ENCODE data around the gene STAC2.

STAC2 gene

GRCh38 chr17:39231591-39232551, 6.1 kb upstream of the STAC2 start:
- Histone ChIP-seq H3K4me2 (ENCODE audit: low read length) (peak overlapping the region; percentile 67), H3F3A (ENCODE audit: control insufficient read depth, insufficient read depth) (no peaks in the 10 kb centered on the region), H3K4me3 (ENCODE audit: low read length) (peak overlapping the region; percentile 51), H4K20me1 (ENCODE audit: control insufficient read depth, insufficient read depth, low read depth, low read length) (no peaks in the 10 kb centered on the region), H3K9me3 (ENCODE audit: control insufficient read depth, insufficient read depth, low read length) (no peaks in the 10 kb centered on the region), H3K4me1 (ENCODE audit: control insufficient read depth, low read length) (peaks cover 28% of the 10 kb centered on the region), H3K27me3 (ENCODE audit: control insufficient read depth, low read length) (no peaks in the 10 kb centered on the region; the same call in 1 of the 2 replicates), H3K27ac (ENCODE audit: low read depth, low read length) (no peak overlapping the region), H3K79me2 (ENCODE audit: control insufficient read depth, low read length) (no peaks in the 10 kb centered on the region), H3K36me3 (ENCODE audit: control insufficient read depth, low read length) (no peaks in the 10 kb centered on the region), H3K9me2 (replicated peaks; ENCODE audit: control insufficient read depth, low read length) (no peaks in the 10 kb centered on the region)
- no peak for TF ChIP-seq EZH2phosphoT487 (IDR thresholded peaks at IDR 0.05; ENCODE audit: borderline replicate concordance, low read length)
- TF ChIP-seq, protein P1, sequence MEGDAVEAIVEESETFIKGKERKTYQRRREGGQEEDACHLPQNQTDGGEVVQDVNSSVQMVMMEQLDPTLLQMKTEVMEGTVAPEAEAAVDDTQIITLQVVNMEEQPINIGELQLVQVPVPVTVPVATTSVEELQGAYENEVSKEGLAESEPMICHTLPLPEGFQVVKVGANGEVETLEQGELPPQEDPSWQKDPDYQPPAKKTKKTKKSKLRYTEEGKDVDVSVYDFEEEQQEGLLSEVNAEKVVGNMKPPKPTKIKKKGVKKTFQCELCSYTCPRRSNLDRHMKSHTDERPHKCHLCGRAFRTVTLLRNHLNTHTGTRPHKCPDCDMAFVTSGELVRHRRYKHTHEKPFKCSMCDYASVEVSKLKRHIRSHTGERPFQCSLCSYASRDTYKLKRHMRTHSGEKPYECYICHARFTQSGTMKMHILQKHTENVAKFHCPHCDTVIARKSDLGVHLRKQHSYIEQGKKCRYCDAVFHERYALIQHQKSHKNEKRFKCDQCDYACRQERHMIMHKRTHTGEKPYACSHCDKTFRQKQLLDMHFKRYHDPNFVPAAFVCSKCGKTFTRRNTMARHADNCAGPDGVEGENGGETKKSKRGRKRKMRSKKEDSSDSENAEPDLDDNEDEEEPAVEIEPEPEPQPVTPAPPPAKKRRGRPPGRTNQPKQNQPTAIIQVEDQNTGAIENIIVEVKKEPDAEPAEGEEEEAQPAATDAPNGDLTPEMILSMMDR (IDR thresholded peaks at IDR 0.05; ENCODE audit: low read depth, low read length, poor library complexity, severe bottlenecking), result peak; percentile 98

DNA sequence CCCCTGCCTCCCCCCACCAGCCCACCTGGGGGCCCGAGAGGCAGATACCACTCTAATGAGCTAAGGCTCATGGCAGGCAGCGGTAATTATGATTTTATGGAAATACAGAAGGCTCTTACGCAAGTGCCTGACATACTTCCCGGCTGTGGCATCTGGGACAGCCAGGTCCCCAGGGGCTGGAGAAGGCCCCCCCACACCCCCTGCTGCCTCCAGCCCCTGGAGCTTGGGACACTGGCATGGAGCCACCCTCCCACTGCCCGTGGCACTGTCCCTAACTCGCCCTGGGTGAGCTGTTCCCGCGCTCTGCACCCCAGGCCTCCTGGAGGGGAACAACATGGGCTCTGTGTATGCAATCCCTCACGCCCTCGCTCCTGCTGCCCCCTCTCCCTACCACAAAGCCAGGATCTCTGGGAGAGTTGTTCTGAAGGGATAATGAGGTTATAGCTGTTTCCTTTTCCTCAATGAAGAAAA, 5.4 kb upstream of the STAC2 start:
- no peak overlapping the region for H3K27ac ChIP-seq (ENCODE audit: low read depth, low read length)
- no peak overlapping the region for H3K4me3 ChIP-seq (ENCODE audit: low read length)
- no peaks in the 10 kb centered on the region for H3F3A ChIP-seq (ENCODE audit: control insufficient read depth, insufficient read depth)
- TF ChIP-seq, protein P1 (IDR thresholded peaks at IDR 0.05; ENCODE audit: low read depth, low read length, poor library complexity, severe bottlenecking), result no peak
- no peak for TF ChIP-seq EZH2phosphoT487 (IDR thresholded peaks at IDR 0.05; ENCODE audit: borderline replicate concordance, low read length)
- H3K36me3 ChIP-seq (ENCODE audit: control insufficient read depth, low read length), result no peaks in the 10 kb centered on the region
- no peaks in the 10 kb centered on the region for H4K20me1 ChIP-seq (ENCODE audit: control insufficient read depth, insufficient read depth, low read depth, low read length)
- no peaks in the 10 kb centered on the region for H3K79me2 ChIP-seq (ENCODE audit: control insufficient read depth, low read length)
- peaks cover 28% of the 10 kb centered on the region for H3K4me1 ChIP-seq (ENCODE audit: control insufficient read depth, low read length)
- peaks cover 2% of the 10 kb centered on the region for H3K27me3 ChIP-seq (ENCODE audit: control insufficient read depth, low read length)
- H3K4me2 ChIP-seq (ENCODE audit: low read length), result 0 out of 2 replicates have a peak overlapping the region, but pooled peaks have one; percentile 67
- H3K9me2 ChIP-seq (replicated peaks; ENCODE audit: control insufficient read depth, low read length), result no peaks in the 10 kb centered on the region
- no peaks in the 10 kb centered on the region for H3K9me3 ChIP-seq (ENCODE audit: control insufficient read depth, insufficient read depth, low read length)

DNA sequence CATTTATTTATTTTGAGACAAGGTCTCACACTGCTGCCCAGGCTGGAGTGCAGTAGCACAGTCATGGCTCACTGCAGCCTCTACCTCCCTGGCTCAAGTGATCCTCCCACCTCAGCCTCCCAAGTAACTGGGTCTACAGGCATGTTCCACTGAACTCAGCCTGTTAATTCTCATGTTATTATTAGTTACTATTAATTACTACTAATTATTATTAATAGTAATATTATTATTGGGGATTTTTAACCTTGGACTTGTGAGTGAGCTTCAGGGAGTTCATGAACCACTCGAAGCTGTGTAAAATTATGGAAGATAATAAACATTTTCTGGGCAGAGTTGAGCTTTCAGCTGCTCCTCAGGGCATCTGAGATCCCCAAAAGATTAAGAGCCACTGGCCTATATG, 4.6 kb upstream of the STAC2 start:
- peaks cover 22% of the 10 kb centered on the region for H3K4me1 ChIP-seq (ENCODE audit: control insufficient read depth, low read length)
- no peaks in the 10 kb centered on the region for H3K9me2 ChIP-seq (replicated peaks; ENCODE audit: control insufficient read depth, low read length)
- H3K4me3 ChIP-seq (ENCODE audit: low read length), result no peak overlapping the region
- H3K79me2 ChIP-seq (ENCODE audit: control insufficient read depth, low read length), result no peaks in the 10 kb centered on the region
- H3K9me3 ChIP-seq (ENCODE audit: control insufficient read depth, insufficient read depth, low read length), result no peaks in the 10 kb centered on the region
- H3F3A ChIP-seq (ENCODE audit: control insufficient read depth, insufficient read depth), result no peaks in the 10 kb centered on the region
- TF ChIP-seq, protein P1 (IDR thresholded peaks at IDR 0.05; ENCODE audit: low read depth, low read length, poor library complexity, severe bottlenecking), result no peak
- no peak for TF ChIP-seq EZH2phosphoT487 (IDR thresholded peaks at IDR 0.05; ENCODE audit: borderline replicate concordance, low read length)
- H4K20me1 ChIP-seq (ENCODE audit: control insufficient read depth, insufficient read depth, low read depth, low read length), result no peaks in the 10 kb centered on the region
- no peak overlapping the region for H3K4me2 ChIP-seq (ENCODE audit: low read length)
- H3K27me3 ChIP-seq (ENCODE audit: control insufficient read depth, low read length), result peaks cover 5% of the 10 kb centered on the region
- H3K27ac ChIP-seq (ENCODE audit: low read depth, low read length), result no peak overlapping the region
- no peaks in the 10 kb centered on the region for H3K36me3 ChIP-seq (ENCODE audit: control insufficient read depth, low read length)

Measured in DOHH2 (cell line).